ENCODE results near the gene ATP11A. TPM values are rescaled to one million over a fixed set of nuclear protein-coding genes. Genes with fewer than 3 reads are reported as not detected.

ATP11A gene
- total RNA-seq, 1 experiment from 2014 or later, result 9.4 TPM

- no TSS peak for BruUV-seq (replicated peaks)
- ChIA-PET CTCF (no interaction called here), POLR2A (ENCODE audit: low non-redundant PET) (no interaction called here)
- intact Hi-C loops (cut with micrococcal nuclease; ENCODE audit: unreplicated experiment), result no loop called here
- no peak overlapping the region for H3K4me3 ChIP-seq (ENCODE audit: low read depth, low read length, poor library complexity, severe bottlenecking)
- no peak for TF ChIP-seq CTCF (conservative IDR thresholded peaks at IDR 0.05; ENCODE audit: low read depth, low read length)
- no peak for TF ChIP-seq EZH2 (IDR thresholded peaks at IDR 0.05; ENCODE audit: borderline replicate concordance, low read depth, low read length, poor library complexity, severe bottlenecking)
- no peaks in the 10 kb centered on the region for H3K36me3 ChIP-seq (ENCODE audit: insufficient read depth, low read length, poor library complexity, severe bottlenecking)
- no peaks in the 10 kb centered on the region for H3K27me3 ChIP-seq (replicated peaks; ENCODE audit: insufficient read depth, low read depth, low read length, poor library complexity)
- H3K9me3 ChIP-seq (ENCODE audit: low read depth, low read length, poor library complexity, severe bottlenecking), result no peaks in the 10 kb centered on the region
- no peak overlapping the region for H3K27ac ChIP-seq (ENCODE audit: low read depth, low read length, poor library complexity, severe bottlenecking)
- no peaks in the 10 kb centered on the region for H3K4me1 ChIP-seq (ENCODE audit: insufficient read depth, low read length, poor library complexity, severe bottlenecking)
- DNase-seq (ENCODE audit: low spot score), result no peak
Measured at GRCh38 chr13:112774448-112774792, 84.6 kb downstream of the ATP11A start.

- DNase-seq (ENCODE audit: low spot score), result no peak
- ChIA-PET POLR2A (ENCODE audit: low non-redundant PET) (no interaction called here), CTCF (no interaction called here)
- Histone ChIP-seq H3K4me3 (ENCODE audit: low read depth, low read length, poor library complexity, severe bottlenecking) (no peak overlapping the region), H3K27me3 (replicated peaks; ENCODE audit: insufficient read depth, low read depth, low read length, poor library complexity) (no peaks in the 10 kb centered on the region), H3K36me3 (ENCODE audit: insufficient read depth, low read length, poor library complexity, severe bottlenecking) (no peaks in the 10 kb centered on the region), H3K27ac (ENCODE audit: low read depth, low read length, poor library complexity, severe bottlenecking) (no peak overlapping the region), H3K9me3 (ENCODE audit: low read depth, low read length, poor library complexity, severe bottlenecking) (no peaks in the 10 kb centered on the region), H3K4me1 (ENCODE audit: insufficient read depth, low read length, poor library complexity, severe bottlenecking) (no peaks in the 10 kb centered on the region)
- intact Hi-C loops (cut with micrococcal nuclease; ENCODE audit: unreplicated experiment), result no loop called here
- BruUV-seq (replicated peaks), result no TSS peak
- TF ChIP-seq CTCF (conservative IDR thresholded peaks at IDR 0.05; ENCODE audit: low read depth, low read length) (no peak), EZH2 (IDR thresholded peaks at IDR 0.05; ENCODE audit: borderline replicate concordance, low read depth, low read length, poor library complexity, severe bottlenecking) (no peak)
Measured at GRCh38 chr13:112774829-112775565, 85.2 kb downstream of the ATP11A start.

GRCh38 chr13:112775791-112776279 is 86.0 kb downstream of the ATP11A start:
- H3K4me3 ChIP-seq (ENCODE audit: low read depth, low read length, poor library complexity, severe bottlenecking), result no peak overlapping the region
- no peaks in the 10 kb centered on the region for H3K4me1 ChIP-seq (ENCODE audit: insufficient read depth, low read length, poor library complexity, severe bottlenecking)
- H3K36me3 ChIP-seq (ENCODE audit: insufficient read depth, low read length, poor library complexity, severe bottlenecking), result no peaks in the 10 kb centered on the region
- ChIA-PET CTCF (no interaction called here), POLR2A (ENCODE audit: low non-redundant PET) (no interaction called here)
- no peak for DNase-seq (ENCODE audit: low spot score)
- no TSS peak for BruUV-seq (replicated peaks)
- H3K9me3 ChIP-seq (ENCODE audit: low read depth, low read length, poor library complexity, severe bottlenecking), result no peaks in the 10 kb centered on the region
- no peak for TF ChIP-seq CTCF (conservative IDR thresholded peaks at IDR 0.05; ENCODE audit: low read depth, low read length)
- TF ChIP-seq EZH2 (IDR thresholded peaks at IDR 0.05; ENCODE audit: borderline replicate concordance, low read depth, low read length, poor library complexity, severe bottlenecking), result no peak
- intact Hi-C loops (cut with micrococcal nuclease; ENCODE audit: unreplicated experiment), result no loop called here
- no peaks in the 10 kb centered on the region for H3K27me3 ChIP-seq (replicated peaks; ENCODE audit: insufficient read depth, low read depth, low read length, poor library complexity)
- H3K27ac ChIP-seq (ENCODE audit: low read depth, low read length, poor library complexity, severe bottlenecking), result no peak overlapping the region
